Right lobe of liver (tissue), 6 donors: ENCODE data around the gene LRP3. TPM values are rescaled to one million over a fixed set of nuclear protein-coding genes. Genes with fewer than 3 reads are reported as not detected.
A peak's percentile ranks its signal among the peaks of the same experiment; 100 is the strongest.

Experiments
- ATAC-seq, 4 donors: fragments of 200-7000 bp; cut with Tn5 transposase; one replicate each; pipeline ENCODE4 v1.9.1; 2020; ENCODE audit warnings: mild to moderate bottlenecking in 4 of 4, moderate library complexity in 4 of 4
- DNase-seq, 3 donors: peaks; one replicate each; pipeline ENCODE4 v3.0.0-alpha.2; 2020
- H3K27ac ChIP-seq, 3 donors: fragments of 200-600 bp; one replicate each; pipeline ENCODE4 v1.8.0; 2022
- H3K27me3 ChIP-seq, 2 donors: fragments of 200-600 bp; one replicate each; pipeline ENCODE4 v1.8.0; 2022
- H3K36me3 ChIP-seq, 4 donors: fragments of 200-600 bp; sonication (generic) in 1 of 4; one replicate each; pipeline versions ENCODE4 v1.5.1 to v1.8.0; 2017 to 2022; ENCODE audit warnings: control low read depth in 1 of 4
- H3K4me1 ChIP-seq, 4 donors: fragments of 200-600 bp; sonication (generic) in 1 of 4; one replicate each; pipeline versions ENCODE4 v1.5.1 to v1.8.0; 2017 to 2022; ENCODE audit warnings: control low read depth in 1 of 4
- H3K4me3 ChIP-seq, 3 donors: fragments of 200-600 bp; one replicate each; pipeline ENCODE4 v1.8.0; 2022
- H3K9me3 ChIP-seq, 4 donors: fragments of 200-600 bp; sonication (generic) in 1 of 4; one replicate each; pipeline versions ENCODE4 v1.5.1 to v1.8.0; 2017 to 2022; ENCODE audit warnings: control low read depth in 1 of 4
- CTCF ChIP-seq, 4 donors: fragments of 200-600 bp in 3 of 4; fragments of 450-650 bp in 1 of 4; IDR thresholded peaks; one replicate each; pipeline versions ENCODE4 v1.5.1 to v1.8.0; 2016 to 2022; ENCODE audit warnings: antibody characterized with exemption in 4 of 4, mild to moderate bottlenecking in 2 of 4
- POLR2A ChIP-seq: fragments of 450-650 bp; IDR thresholded peaks from one replicate; pipeline ENCODE4 v1.6.1; 2017; ENCODE audit warnings: antibody characterized with exemption, mild to moderate bottlenecking
- WGBS: methylation state at CpG from one replicate; pipeline ENCODE4 v1.1.6; 2018; ENCODE audit warnings: low coverage, low lambda C conversion rate; ENCODE audit not compliant: insufficient coverage; ENCODE audit errors: missing lambda C conversion rate; 5-methylcytosine and 5-hydroxymethylcytosine counted together
- intact Hi-C, 2 donors: fragments of 100-400 bp; cut with DNase I; formaldehyde crosslinking; loops; one replicate each; pipeline versions ENCODE4 v1.11.2 to v1.14.1; 2022
- total RNA-seq, 6 experiments: library from RNA; depleted of rRNA in 2 of 6; stranded (reverse); fragments of >200 nt in 2 of 6; fragmentation: NEBNext Ultra II Directional in 3 of 6; extraction: Animal tissue kit (Norgen Biotek cat#: 25700) in 3 of 6; gene quantifications; one replicate each; pipeline versions ENCODE4 v1.1.0 to v1.2.4, GENCODE V29; 2016 to 2023
- donor health status: DM: no; HTN: yes; CAD: no.
- donor health status: DM: no; HTN: no; CAD: no.
- donor health status: DM: no; HTN: no; CAD: no.
- donor health status: DM: no; HTN: yes; CAD: no.
- donor health status: DM: no; HTN: yes; CAD: no.

Gene LRP3
- total RNA-seq, 6 experiments from 2014 or later, result 25.2 to 40.7 (median 33.7) TPM

GRCh38 chr19:33233056-33233873 lies 39.1 kb downstream of the LRP3 start:
- intact Hi-C loops, result no loop called here
- Histone ChIP-seq H3K9me3 (peaks cover 0 to under 1% (median under 1%) of the 10 kb centered on the region in 4 donors), H3K27me3 (no peaks in the 10 kb centered on the region), H3K36me3 (no peaks in the 10 kb centered on the region), H3K4me3 (no peak overlapping the region), H3K4me1 (peaks cover 0 to 7% (median 0%) of the 10 kb centered on the region in 4 donors), H3K27ac (no peak overlapping the region)
- no peak for ATAC-seq
- TF ChIP-seq POLR2A, result no peak
- no peak for TF ChIP-seq CTCF (IDR thresholded peaks at IDR 0.05)
- peak in 1 of 3 donors; percentile 3 for DNase-seq
- 89% methylated on average over 9 of the region's 9 CpGs for WGBS

- H3K36me3 ChIP-seq, result no peaks in the 10 kb centered on the region
- no peak overlapping the region for H3K27ac ChIP-seq
- 73% methylated on average over 2 of the region's 8 CpGs for WGBS
- TF ChIP-seq POLR2A, result no peak
- no peak for TF ChIP-seq CTCF (IDR thresholded peaks at IDR 0.05)
- ATAC-seq (no peak), DNase-seq (peak in 1 of 3 donors; percentile 45)
- no peaks in the 10 kb centered on the region for H3K27me3 ChIP-seq
- intact Hi-C loops, result no loop called here
- no peak overlapping the region for H3K4me3 ChIP-seq
- H3K4me1 ChIP-seq, result peaks cover 0 to 7% (median 0%) of the 10 kb centered on the region in 4 donors
- no peaks in the 10 kb centered on the region for H3K9me3 ChIP-seq
These were observed 40.0 kb downstream of the LRP3 start for GRCh38 chr19:33234092-33234491.

- intact Hi-C loops, result loop anchor here (5.0 kb wide), 4 partner anchors 73 to 538 kb away; no protein-coding TSS in a partner anchor
- 13% methylated on average over 3 of the region's 9 CpGs for WGBS
- Histone ChIP-seq H3K4me1 (peaks cover 0 to 7% (median 0%) of the 10 kb centered on the region in 4 donors), H3K36me3 (no peaks in the 10 kb centered on the region), H3K4me3 (no peak overlapping the region), H3K9me3 (no peaks in the 10 kb centered on the region), H3K27me3 (no peaks in the 10 kb centered on the region), H3K27ac (no peak overlapping the region)
- no peak for ATAC-seq
- no peak for TF ChIP-seq POLR2A
- no peak for TF ChIP-seq CTCF (IDR thresholded peaks at IDR 0.05)
- DNase-seq, result peak in 1 of 3 donors; percentile 47
These were observed 40.6 kb downstream of the LRP3 start for GRCh38 chr19:33234736-33235135.

- TF ChIP-seq POLR2A, result no peak
- peak; percentile 92 to 95 (median 93) for TF ChIP-seq CTCF (IDR thresholded peaks at IDR 0.05)
- intact Hi-C loops, result loop anchor here (5.0 kb wide), 4 partner anchors 72 to 537 kb away; no protein-coding TSS in a partner anchor
- H3K9me3 ChIP-seq, result no peaks in the 10 kb centered on the region
- H3K4me1 ChIP-seq, result peaks cover 0 to 8% (median 0%) of the 10 kb centered on the region in 4 donors
- 17% methylated on average over 7 of the region's 30 CpGs for WGBS
- peak; percentile 86 to 89 (median 88) for DNase-seq
- H3K27me3 ChIP-seq, result no peaks in the 10 kb centered on the region
- H3K36me3 ChIP-seq, result no peaks in the 10 kb centered on the region
- H3K4me3 ChIP-seq, result no peak overlapping the region
- H3K27ac ChIP-seq, result peak overlapping the region in 2 of 3 donors; percentile 29 to 33
- peak; percentile 86 to 94 (median 90) for ATAC-seq
These were observed 41.3 kb downstream of the LRP3 start for GRCh38 chr19:33235269-33235995.
